Tibial nerve (tissue), 4 donors: ENCODE results near the gene RNASEH2A. TPM values are rescaled to one million over a fixed set of nuclear protein-coding genes. Genes with fewer than 3 reads are reported as not detected.
A peak's percentile ranks its signal among the peaks of the same experiment; 100 is the strongest.

Experiments
- DNase-seq, 2 donors: peaks; one replicate each; pipeline ENCODE4 v3.0.0-alpha.2; 2019; ENCODE audit warnings: low spot score in 2 of 2
- H3K27ac ChIP-seq, 4 donors: fragments of 200-600 bp; sonication (generic) in 3 of 4; one replicate each; pipeline ENCODE4 v1.5.1; 2017 to 2019; ENCODE audit warnings: mild to moderate bottlenecking in 1 of 4
- H3K27me3 ChIP-seq, 2 donors: fragments of 200-600 bp; sonication (generic) in 1 of 2; one replicate each; pipeline versions ENCODE4 v1.5.1 to v1.6.0; 2017 to 2019
- H3K36me3 ChIP-seq, 3 donors: fragments of 200-600 bp; sonication (generic); one replicate each; pipeline ENCODE4 v1.5.1; 2018 to 2019
- H3K4me1 ChIP-seq, 4 donors: fragments of 200-600 bp; sonication (generic) in 3 of 4; one replicate each; pipeline ENCODE4 v1.5.1; 2017 to 2019
- H3K4me3 ChIP-seq, 4 donors: fragments of 200-600 bp; sonication (generic) in 3 of 4; one replicate each; pipeline ENCODE4 v1.5.1; 2017 to 2019; ENCODE audit warnings: mild to moderate bottlenecking in 1 of 4, moderate library complexity in 1 of 4
- H3K9me3 ChIP-seq, 4 donors: fragments of 200-600 bp; sonication (generic) in 3 of 4; one replicate each; pipeline ENCODE4 v1.5.1; 2017 to 2019
- EP300 ChIP-seq, 2 donors: sonication (generic); formaldehyde crosslinking; IDR thresholded peaks; one replicate each; pipeline ENCODE4 v1.6.1; 2017; ENCODE audit warnings: antibody characterized with exemption in 2 of 2, mild to moderate bottlenecking in 1 of 2
- POLR2A ChIP-seq, 2 donors: fragments of 450-650 bp; IDR thresholded peaks; one replicate each; pipeline ENCODE4 v1.6.1; 2017; ENCODE audit warnings: antibody characterized with exemption in 2 of 2, mild to moderate bottlenecking in 2 of 2, moderate library complexity in 2 of 2
- WGBS, 2 donors: methylation state at CpG; one replicate each; pipeline ENCODE4 v1.1.5; 2018; 5-methylcytosine and 5-hydroxymethylcytosine counted together
- total RNA-seq, 4 donors: library from RNA; depleted of rRNA; stranded (reverse); fragments of >200 nt; gene quantifications; one replicate each; pipeline ENCODE4 v1.1.0, GENCODE V29; 2016
- TF ChIP-seq, protein P1 (sequence below), 5 experiments: fragments of 200-600 bp in 3 of 5; fragments of 450-650 bp in 2 of 5; sonication (generic) in 3 of 5; IDR thresholded peaks; one replicate each; pipeline ENCODE4 v1.5.1; 2016 to 2019; ENCODE audit warnings: antibody characterized with exemption in 5 of 5, mild to moderate bottlenecking in 3 of 5, moderate library complexity in 2 of 5

RNASEH2A gene
- total RNA-seq, 4 donors from 2014 or later: 5.4 to 8.6 (median 6.7) TPM

DNA sequence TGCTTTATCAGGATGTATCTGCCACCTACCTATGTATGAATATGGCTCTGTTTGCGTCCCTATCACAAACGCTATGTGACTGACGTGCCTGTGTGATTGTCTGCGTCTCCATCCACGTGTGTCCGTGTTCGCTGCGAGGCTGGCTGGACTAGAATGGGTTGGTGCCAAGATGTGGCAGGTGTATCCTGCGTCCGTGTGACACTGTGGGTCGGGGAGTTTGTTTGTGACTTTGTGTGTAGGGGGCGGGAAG, 24.3 kb upstream of the RNASEH2A start:
- Histone ChIP-seq H3K27ac (peak overlapping the region; percentile 81 to 100 (median 99)), H3K4me3 (peak overlapping the region; percentile 27 to 53 (median 46)), H3K9me3 (no peaks in the 10 kb centered on the region), H3K36me3 (no peaks in the 10 kb centered on the region), H3K4me1 (peaks cover 0 to 88% (median 77%) of the 10 kb centered on the region in 4 donors), H3K27me3 (no peaks in the 10 kb centered on the region)
- TF ChIP-seq, protein P1, sequence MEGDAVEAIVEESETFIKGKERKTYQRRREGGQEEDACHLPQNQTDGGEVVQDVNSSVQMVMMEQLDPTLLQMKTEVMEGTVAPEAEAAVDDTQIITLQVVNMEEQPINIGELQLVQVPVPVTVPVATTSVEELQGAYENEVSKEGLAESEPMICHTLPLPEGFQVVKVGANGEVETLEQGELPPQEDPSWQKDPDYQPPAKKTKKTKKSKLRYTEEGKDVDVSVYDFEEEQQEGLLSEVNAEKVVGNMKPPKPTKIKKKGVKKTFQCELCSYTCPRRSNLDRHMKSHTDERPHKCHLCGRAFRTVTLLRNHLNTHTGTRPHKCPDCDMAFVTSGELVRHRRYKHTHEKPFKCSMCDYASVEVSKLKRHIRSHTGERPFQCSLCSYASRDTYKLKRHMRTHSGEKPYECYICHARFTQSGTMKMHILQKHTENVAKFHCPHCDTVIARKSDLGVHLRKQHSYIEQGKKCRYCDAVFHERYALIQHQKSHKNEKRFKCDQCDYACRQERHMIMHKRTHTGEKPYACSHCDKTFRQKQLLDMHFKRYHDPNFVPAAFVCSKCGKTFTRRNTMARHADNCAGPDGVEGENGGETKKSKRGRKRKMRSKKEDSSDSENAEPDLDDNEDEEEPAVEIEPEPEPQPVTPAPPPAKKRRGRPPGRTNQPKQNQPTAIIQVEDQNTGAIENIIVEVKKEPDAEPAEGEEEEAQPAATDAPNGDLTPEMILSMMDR (IDR thresholded peaks at IDR 0.05): no peak
- peak in 1 of 2 donors; percentile 61 for TF ChIP-seq POLR2A (IDR thresholded peaks at IDR 0.05)
- TF ChIP-seq EP300 (IDR thresholded peaks at IDR 0.05): no peak
- DNase-seq: peak in 1 of 2 donors; percentile 72
- 4% methylated on average over 12 of the region's 12 CpGs for WGBS, 2 donors

DNA sequence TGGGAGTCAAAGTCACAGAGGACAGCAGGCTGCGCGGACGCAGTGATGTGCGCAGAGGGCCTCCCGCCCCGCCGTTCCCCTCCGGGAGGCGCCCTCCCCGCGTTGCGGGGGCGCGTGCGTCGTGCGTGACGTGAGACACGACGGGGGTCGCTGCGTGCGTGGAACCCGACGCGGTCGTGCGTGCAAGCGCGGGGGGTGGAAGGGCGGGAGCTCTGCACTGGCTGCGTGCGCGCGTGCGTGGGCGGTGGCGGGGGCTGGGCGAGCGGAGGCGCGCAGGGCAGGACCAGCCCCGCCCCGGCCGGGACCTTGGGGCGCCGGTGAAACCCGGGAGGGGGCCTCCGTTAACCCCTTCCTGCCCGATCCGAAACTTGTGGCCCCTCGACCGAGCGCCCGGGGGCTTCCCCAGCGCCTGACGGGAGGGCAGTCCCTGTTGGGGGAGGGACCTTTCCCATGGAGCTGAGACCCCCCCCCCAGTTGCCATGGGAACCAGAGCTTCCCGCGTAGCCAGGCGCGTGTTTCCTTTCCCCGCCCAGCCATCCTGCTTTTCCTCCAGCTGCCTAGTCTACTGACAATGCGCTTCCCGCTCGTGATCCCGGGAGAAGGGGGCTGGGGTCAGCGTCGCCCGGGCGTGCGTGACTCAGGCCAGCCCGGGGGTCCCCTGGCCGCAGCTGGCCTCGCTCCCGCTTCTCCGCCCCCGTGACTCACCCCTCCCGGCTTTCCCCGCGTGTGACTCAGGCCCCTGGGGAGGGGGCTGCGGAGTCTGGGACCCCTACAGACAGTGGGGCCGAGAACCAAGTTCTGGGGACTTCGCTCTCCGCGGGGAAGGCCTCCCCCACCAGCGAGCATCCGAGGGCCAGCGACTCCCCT, 23.7 kb upstream of the RNASEH2A start:
- Histone ChIP-seq H3K27ac (peak overlapping the region; percentile 81 to 100 (median 99)), H3K36me3 (no peaks in the 10 kb centered on the region), H3K9me3 (no peaks in the 10 kb centered on the region), H3K27me3 (no peaks in the 10 kb centered on the region), H3K4me1 (peaks cover 0 to 88% (median 77%) of the 10 kb centered on the region in 4 donors), H3K4me3 (peak overlapping the region; percentile 27 to 53 (median 46))
- TF ChIP-seq, protein P1 (IDR thresholded peaks at IDR 0.05): peak in 2 of 5 experiments; percentile 23 to 52
- TF ChIP-seq POLR2A (IDR thresholded peaks at IDR 0.05) (peak; percentile 18 to 52), EP300 (IDR thresholded peaks at IDR 0.05) (peak; percentile 93 to 95)
- peak; percentile 79 to 81 for DNase-seq
- WGBS, 2 donors: 1% methylated on average over 44 to 45 of the region's 88 CpGs

DNA sequence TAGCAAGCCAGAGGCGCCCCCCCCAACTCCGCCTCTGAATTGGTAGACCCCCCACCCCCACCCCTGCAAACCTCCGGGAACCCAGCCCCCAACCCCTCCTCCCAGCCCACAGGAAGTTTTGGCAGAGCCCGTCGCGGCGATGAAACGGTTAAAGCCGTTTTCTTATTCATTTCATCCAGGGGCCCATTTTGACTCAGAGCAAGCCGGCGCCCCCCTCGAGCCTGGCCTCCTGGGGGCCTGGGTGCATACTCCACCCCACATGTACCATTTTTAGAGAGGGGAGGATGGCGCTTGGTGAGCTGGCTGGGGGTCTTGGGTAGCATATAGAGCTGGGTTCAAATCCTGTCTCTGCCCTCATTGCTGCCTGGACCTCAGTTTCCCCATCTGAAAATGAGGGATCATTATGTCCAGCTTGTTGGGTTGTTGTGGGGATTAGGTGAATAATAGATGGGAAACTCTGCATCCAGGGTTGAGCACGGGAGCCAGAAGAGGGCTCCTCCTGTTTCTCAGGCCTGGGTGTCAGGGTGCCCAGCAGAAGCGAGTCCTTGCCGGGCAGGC, 23.0 kb upstream of the RNASEH2A start:
- Histone ChIP-seq H3K27me3 (no peaks in the 10 kb centered on the region), H3K4me1 (peaks cover 0 to 89% (median 80%) of the 10 kb centered on the region in 4 donors), H3K27ac (peak overlapping the region; percentile 81 to 100 (median 99)), H3K36me3 (no peaks in the 10 kb centered on the region), H3K9me3 (no peaks in the 10 kb centered on the region), H3K4me3 (peak overlapping the region; percentile 27 to 53 (median 46))
- WGBS, 2 donors: 7 to 8% methylated on average over 6 to 14 of the region's 16 CpGs
- no peak for DNase-seq
- TF ChIP-seq, protein P1 (IDR thresholded peaks at IDR 0.05): no peak
- TF ChIP-seq POLR2A (IDR thresholded peaks at IDR 0.05) (no peak), EP300 (IDR thresholded peaks at IDR 0.05) (no peak)

DNA sequence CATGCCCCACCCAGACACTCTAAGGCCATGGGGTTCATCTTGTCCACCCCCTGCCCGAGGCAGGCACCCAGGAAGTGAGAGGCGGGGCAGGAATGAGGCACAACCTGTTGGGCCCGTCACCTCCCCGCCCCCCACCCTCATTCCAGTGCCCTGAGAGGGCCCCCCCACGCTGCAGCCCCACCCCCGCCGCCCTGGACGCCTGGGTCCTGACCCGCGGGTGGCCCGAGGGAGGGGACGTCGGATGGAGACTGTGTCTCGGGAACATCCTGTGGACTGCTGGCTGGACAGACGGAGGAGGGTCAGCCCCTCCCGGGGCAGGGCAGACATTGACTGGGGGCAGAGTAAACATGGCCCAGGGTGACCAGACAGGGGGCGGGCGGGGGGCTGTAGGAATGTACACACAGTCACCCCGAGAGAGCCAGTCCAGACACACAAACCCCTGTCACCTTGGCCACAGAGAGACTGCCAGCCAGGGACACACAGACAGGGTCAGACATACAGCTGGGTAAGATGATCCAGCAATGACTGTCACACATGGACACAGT, 22.5 kb upstream of the RNASEH2A start:
- Histone ChIP-seq H3K36me3 (no peaks in the 10 kb centered on the region), H3K4me1 (peaks cover 0 to 89% (median 80%) of the 10 kb centered on the region in 4 donors), H3K27me3 (no peaks in the 10 kb centered on the region), H3K9me3 (no peaks in the 10 kb centered on the region), H3K27ac (peak overlapping the region; percentile 81 to 100 (median 99)), H3K4me3 (peak overlapping the region in 1 of 4 donors; percentile 53)
- TF ChIP-seq POLR2A (IDR thresholded peaks at IDR 0.05): no peak
- TF ChIP-seq EP300 (IDR thresholded peaks at IDR 0.05): peak in 1 of 2 donors; percentile 49
- 2 to 7% methylated on average over 13 to 19 of the region's 19 CpGs for WGBS, 2 donors
- no peak for DNase-seq

DNA sequence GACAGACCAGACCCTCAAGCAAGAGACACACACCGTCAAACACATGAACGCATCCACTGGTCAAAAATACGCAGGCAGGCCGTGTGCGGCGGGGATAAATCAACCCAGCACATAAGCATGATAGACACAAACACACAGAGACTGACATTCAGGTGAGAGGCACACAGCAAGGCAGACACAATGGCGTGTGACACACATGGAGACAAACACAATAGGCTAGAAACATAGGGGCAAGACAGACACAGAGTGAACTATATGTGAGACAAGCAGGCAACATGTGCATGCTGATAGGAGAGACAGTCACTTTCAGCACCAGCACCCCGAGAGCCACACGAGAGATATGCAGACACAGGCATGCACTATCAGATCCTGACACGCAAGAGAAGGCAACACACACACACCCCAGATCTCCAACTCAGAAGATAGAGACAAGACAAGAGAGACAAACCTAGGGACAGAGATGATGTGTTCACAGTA, 22.0 kb upstream of the RNASEH2A start:
- DNase-seq: no peak
- peak overlapping the region; percentile 81 to 100 (median 99) for H3K27ac ChIP-seq
- H3K4me3 ChIP-seq: peak overlapping the region in 1 of 4 donors; percentile 23
- no peak for TF ChIP-seq POLR2A (IDR thresholded peaks at IDR 0.05)
- TF ChIP-seq, protein P1 (IDR thresholded peaks at IDR 0.05): no peak
- H3K27me3 ChIP-seq: no peaks in the 10 kb centered on the region
- peaks cover 0 to 89% (median 77%) of the 10 kb centered on the region in 4 donors for H3K4me1 ChIP-seq
- WGBS, 2 donors: 55 to 62% methylated on average over 10 of the region's 10 CpGs
- no peaks in the 10 kb centered on the region for H3K36me3 ChIP-seq
- H3K9me3 ChIP-seq: no peaks in the 10 kb centered on the region
